Sigmoid colon (tissue), 4 donors: ENCODE data around the gene PARD3.
A peak's percentile ranks its signal among the peaks of the same experiment; 100 is the strongest.

Experiments used
- CTCF ChIP-seq, 4 experiments: fragments of 450-650 bp in 3 of 4; fragments of 200-600 bp in 1 of 4; IDR thresholded peaks; one replicate each; pipeline ENCODE4 v1.5.1; 2016 to 2019; ENCODE audit warnings: antibody characterized with exemption in 4 of 4, mild to moderate bottlenecking in 3 of 4, moderate library complexity in 2 of 4
- EP300 ChIP-seq, 4 donors: sonication (generic); formaldehyde crosslinking; IDR thresholded peaks; one replicate each; pipeline ENCODE4 v1.6.1; 2017; ENCODE audit warnings: antibody characterized with exemption in 4 of 4
- POLR2A ChIP-seq, 2 donors: fragments of 450-650 bp; IDR thresholded peaks; one replicate each; pipeline ENCODE4 v1.6.1; 2016; ENCODE audit warnings: antibody characterized with exemption in 2 of 2, mild to moderate bottlenecking in 2 of 2, moderate library complexity in 2 of 2
- POLR2AphosphoS5 ChIP-seq, 4 donors: sonication (generic); formaldehyde crosslinking; IDR thresholded peaks; one replicate each; pipeline ENCODE4 v1.6.1; 2017; ENCODE audit warnings: antibody characterized with exemption in 4 of 4

GRCh38 chr10:34723750-34724149 lies 91.3 kb downstream of the PARD3 start:
- TF ChIP-seq CTCF (IDR thresholded peaks at IDR 0.05) (peak in 3 of 4 experiments; percentile 51 to 66 (median 61)), POLR2AphosphoS5 (IDR thresholded peaks at IDR 0.05) (peak in 2 of 4 donors; percentile 19 to 25), POLR2A (IDR thresholded peaks at IDR 0.05) (no peak), EP300 (IDR thresholded peaks at IDR 0.05) (no peak)
